ENCODE results near the gene CHCHD1.
A peak's percentile ranks its signal among the peaks of the same experiment; 100 is the strongest.
"Not testable (repeated sequence)": the region's sequence is repeated elsewhere in the genome, so short reads cannot be mapped to it uniquely, and the experiment has no call there.

CHCHD1 gene

DNA sequence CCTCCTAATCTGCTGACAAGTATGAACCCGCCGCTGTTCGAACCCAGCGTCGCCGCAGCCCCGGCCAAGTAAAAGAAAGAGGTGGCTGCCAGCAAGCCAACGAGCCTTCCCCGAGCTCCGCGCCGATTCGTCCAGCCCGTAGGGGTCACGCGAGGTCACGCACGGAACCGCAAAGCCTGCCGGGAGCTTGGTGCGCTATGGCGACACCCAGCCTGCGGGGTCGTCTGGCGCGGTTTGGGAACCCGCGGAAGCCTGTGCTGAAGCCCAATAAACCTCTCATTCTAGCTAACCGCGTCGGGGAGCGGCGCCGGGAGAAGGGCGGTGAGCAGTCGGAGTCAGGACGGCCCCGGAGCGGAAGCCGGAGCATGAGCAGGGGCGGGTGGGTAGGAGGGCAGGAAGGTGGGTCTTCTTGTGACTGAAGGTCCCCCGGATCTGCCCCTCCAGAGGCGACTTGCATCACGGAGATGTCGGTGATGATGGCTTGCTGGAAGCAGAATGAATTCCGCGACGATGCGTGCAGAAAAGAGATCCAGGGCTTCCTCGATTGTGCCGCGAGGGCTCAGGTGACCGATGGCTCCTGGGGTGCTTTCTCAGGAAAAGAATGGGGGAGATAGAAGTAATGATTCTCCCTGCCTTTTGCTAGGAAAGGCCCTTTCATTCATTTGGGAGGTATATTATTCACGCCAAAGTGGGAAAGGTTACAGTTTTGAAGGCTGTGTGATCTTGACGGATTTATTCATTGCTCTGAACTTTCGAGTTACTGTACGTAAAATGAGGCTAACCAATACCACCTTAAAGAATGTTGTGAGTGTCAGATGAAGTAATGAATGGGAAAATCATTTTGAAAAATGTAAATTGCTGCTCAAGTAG is at the start of gene CHCHD1:
Gene CHCHD1 (plus strand): TSS at position 170 of the 870 bp plus-strand sequence. CDS start 28 bp downstream, at position 198.
- DNase-seq (ENCODE audit: low read depth in 1 of 2, low spot score in 1 of 2): peak; percentile 86 to 88

DNA sequence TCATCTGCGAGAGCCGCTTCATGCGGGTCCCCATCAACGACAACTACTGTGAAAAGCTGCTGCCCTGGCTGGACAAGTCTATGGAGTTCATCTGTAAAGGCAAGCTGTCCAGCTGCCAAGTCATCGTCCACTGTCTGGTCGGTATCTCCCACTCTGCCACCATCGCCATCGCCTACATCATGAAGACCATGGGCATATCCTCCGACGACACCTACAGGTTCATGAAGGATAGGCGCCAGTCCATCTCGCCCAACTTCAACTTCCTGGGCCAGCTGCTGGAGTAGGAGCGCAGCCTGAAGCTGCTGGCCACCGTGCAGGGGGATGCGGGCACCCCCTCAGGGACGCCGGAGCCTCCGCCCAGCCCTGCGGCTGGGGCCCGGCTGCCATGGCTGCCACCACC is 49.4 kb upstream of the CHCHD1 start:
- no peak for DNase-seq (ENCODE audit: low read depth in 1 of 2, low spot score in 1 of 2)

DNA sequence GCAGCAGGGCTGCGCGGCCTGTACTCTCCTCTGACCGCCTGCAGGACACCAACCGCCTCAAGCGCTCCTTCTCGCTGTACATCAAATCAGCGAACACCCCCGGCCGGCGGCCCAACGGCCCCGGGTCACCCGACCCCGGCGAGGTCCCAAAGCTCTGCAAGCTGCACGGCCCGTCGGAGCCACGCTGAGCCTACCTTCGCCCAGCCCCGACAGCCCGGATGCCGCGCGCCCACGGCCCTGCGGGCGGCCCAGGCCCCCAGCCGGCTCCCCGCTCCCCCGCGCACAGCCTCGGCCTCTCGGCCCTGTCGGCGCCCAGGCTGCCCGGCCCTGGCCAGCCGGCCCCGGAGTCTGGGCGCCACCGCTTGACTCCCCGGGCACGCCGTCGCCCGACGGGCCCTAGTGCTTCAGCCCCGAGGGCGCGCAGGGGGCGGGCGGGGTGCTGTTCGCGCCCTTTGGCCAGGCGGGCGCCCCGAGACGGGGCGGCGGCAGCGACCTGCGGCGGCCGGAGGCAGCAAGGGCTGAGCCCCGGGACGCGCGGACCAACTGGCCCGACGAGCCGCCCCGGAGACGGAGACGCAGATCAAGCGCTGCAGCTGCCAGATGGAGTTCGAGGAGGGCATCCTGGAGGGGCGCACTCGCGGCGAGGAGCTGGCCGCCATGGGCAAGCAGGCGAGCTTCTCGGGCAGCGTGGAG is 48.8 kb upstream of the CHCHD1 start:
- no peak for DNase-seq (ENCODE audit: low read depth in 1 of 2, low spot score in 1 of 2)

DNA sequence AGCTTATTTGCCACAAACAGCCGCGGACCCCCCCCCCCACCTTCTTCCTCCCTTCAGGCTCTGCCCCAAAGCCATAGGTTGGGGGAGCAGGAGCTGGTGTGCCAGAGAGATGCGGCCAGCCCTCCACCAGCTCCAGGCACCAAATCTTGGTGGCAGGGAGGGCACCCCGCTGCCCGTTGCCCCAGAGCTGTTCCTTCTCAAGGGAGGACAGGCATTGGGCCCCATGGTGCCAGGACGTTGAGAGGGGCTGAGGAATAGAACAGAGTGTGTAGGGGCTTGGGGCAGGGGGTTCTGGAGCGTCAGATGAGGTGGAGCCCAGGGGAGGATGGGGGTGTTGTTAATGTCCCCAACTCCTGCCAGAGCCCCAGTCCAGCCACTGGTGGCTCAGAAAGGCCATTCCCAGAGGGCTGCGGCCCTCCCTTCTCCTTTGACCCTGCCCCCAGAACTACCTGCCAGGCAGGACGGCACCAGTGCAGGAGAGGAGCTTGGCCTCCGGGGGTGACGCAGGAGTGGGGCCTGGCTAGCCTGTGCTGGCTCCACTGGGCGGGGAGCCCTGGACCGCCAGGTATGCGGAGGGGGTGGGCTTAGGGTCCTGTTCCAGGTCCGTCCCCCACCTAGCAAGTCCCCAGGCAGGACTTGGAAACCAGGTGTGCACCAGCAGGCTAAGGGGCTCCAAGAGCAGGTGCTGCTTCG is 47.7 kb upstream of the CHCHD1 start:
- no peak for DNase-seq (ENCODE audit: low read depth in 1 of 2, low spot score in 1 of 2)

DNA sequence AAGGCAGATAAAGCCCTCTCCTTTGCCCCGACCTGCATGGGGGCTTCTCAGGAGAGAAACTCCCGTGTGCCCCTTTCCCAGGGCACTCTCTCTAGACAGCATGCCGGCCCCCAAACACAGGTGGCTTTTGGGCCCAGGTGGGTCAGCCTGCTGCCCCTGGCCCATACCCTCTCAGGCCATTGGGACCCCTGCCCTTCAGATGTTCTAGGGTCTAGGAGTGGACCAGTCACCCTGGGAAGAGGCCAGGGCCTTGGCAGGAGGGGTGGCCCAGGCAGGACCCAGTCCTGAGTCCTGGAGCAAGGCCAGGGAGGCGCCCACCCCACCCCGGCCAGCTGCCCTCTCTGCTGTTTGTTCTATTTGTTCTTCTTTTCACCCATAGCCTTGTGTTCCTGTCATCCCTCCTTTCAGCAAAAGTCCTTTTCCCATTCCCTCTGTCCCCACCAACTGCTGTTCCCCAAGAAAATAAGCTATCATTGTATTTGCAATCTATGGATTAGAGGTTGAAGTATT is 47.0 kb upstream of the CHCHD1 start:
- no peak for DNase-seq (ENCODE audit: low read depth in 1 of 2, low spot score in 1 of 2)

DNA sequence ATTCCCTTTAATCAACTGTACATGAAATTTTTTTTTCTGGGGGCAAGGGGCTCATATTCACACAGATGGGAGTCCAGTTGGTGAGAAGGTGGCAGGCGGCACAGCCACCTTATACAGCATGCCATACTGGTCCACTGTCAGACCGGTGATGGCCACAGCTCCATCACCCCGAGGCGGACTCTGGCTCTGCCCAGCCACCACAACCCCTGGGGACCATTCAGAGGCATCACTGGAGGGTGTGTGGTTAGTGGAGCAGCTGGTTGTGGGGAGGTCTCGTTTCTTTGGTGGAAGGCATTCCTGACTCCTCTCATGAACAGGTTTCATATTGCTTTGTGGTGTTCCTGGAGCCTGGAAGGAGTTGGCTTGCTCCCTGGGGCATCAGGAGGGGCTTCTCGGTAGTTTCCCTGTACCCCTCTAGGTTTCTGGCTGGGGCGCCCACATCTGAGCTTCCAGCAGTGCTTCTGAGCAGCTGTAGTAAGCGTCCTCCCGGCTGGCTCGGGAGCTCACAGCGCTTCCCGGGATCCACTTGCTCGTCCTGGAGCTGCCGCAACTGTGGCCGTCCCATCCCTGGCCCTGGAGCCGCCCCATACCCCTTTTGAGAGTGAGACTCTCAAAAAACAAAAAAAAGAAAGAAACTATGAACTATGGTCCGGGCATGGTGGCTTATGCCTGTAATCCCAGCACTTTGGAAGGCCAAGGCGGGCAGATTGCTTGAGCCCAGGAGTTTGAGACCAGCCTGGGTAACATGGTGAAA is 41.2 kb upstream of the CHCHD1 start:
- not testable (repeated sequence) for DNase-seq (ENCODE audit: low read depth in 1 of 2, low spot score in 1 of 2)

DNA sequence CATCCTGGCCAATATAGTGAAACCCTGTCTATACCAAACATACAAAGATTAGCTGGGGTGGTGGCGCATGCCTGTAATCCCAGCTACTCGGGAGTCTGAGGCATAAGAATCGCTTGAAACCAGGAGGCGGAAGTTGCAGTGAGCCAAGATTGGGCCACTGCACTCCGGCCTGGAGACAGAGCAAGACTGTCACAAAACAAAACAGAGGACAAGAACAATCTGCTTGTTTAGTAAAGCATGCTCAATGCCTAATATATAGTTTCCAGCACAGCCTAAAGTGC is 39.5 kb upstream of the CHCHD1 start:
- no peak for DNase-seq (ENCODE audit: low read depth in 1 of 2, low spot score in 1 of 2)

DNA sequence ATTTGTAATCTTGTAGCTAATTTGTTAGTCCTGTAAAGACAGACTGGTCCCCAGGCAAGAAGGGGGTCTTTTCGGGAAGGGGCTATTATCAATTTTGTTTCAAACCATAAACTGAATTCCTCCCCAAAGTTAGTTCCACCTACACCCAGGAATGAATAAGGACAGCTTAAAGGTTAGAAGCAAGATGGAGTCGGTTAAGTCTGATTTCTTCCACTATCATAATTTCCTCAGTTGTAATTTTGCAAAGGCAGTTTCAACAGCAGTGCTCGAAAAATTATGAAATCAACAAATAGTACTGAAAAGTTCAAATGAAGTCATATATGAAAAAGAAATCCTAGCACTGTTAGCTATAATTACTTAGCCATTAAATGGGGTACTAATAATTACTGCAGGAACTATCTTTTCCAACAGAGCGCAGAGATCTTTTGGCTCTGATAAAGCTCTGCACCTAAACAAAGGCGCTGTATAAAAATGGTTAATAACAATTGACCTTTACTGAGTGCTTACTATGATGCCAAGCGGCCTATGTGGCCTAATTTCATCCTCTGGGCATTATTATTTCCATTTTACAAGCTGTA is 38.4 kb upstream of the CHCHD1 start:
- no peak for DNase-seq (ENCODE audit: low read depth in 1 of 2, low spot score in 1 of 2)

DNA sequence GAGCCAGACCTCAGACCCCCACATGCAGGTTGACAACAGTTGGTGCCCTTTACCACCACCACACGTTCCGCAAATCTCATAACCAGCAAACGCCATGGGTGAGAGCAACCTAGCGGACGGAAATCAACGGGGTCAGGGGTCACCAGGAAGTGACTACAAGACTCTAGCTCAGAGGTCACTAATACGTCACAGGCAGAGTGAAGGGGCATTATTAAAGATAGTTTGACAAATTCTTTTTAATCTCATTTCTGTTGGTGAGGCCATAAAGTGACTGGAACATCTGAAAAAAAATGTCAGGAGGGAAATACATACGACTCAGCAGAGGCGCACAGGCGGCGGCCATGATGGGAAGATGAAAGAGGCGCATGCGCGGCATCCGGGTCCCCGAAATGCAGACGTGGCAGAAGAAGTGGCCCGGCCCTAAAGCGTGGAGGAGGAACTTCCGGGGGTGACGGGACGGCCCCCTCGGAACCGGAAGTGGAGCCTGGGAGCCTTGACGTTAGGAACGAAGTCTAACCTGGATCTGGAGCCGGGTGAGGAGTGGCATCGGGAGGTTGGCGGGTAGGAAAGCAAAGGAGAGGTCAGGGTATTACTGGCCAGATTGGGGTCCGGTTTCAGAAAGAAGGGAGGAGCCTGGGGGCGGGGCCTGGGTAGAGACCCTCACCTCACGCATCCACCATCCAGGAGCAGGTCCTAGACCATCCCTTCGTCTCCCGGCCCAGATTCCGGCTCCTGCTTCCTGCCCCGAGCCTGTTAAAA is 37.8 kb upstream of the CHCHD1 start, which contains the start of gene SEC24C:
Gene SEC24C (plus strand): TSS at position 468 of the 759 bp plus-strand sequence. CDS start 2,461 bp downstream, outside the sequence.
- DNase-seq (ENCODE audit: low read depth in 1 of 2, low spot score in 1 of 2): peak; percentile 89

DNA sequence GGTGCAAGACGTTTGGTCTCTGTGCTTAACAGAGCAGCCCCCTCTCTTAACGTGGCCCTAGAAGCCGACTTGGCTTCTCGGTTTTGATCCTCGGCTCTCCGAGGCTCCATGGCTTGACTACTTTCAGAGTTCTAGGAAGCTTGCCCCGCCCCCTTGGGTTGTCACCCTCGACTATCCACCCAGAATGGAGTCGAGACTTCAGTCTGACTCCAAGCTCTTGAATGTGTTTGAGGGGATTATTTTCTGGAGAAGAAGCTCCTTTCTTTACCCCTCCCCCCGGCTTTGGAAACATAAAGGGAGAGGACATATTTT is 37.2 kb upstream of the CHCHD1 start:
- DNase-seq (ENCODE audit: low read depth in 1 of 2, low spot score in 1 of 2): peak in 1 of 2 donors; percentile 23

DNA sequence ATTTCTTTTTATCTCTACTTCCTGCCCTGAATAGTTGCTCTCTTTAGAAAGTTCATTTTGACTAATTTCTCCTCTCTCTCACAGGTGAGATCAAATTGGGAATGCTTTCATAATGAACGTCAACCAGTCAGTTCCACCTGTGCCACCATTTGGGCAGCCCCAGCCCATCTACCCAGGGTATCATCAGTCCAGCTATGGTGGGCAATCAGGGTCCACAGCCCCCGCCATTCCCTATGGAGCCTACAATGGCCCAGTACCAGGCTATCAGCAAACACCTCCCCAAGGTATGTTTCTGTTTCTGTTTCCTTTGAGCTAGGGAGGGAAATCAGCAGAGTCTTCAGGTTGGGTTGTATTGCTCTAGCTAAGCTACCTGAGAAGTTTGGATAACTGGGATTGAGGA is 35.1 kb upstream of the CHCHD1 start:
- no peak for DNase-seq (ENCODE audit: low read depth in 1 of 2, low spot score in 1 of 2)

DNA sequence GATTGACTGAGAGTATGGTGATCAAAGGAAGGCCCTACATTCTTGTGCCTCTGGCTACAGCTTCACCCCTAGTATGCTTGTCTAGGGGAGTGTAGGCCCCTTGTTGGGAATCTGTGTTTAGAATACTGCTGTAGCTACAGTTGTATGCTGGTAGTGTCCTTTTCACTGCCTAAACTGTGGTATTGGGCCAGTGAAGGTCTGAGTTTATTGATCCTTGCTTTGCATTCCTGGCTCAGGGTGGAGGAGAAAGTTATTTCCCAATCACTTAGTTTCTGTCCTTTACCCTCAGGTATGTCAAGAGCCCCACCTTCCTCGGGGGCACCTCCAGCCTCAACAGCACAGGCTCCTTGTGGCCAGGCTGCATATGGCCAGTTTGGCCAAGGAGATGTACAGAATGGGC is 31.0 kb upstream of the CHCHD1 start:
- DNase-seq (ENCODE audit: low read depth in 1 of 2, low spot score in 1 of 2): no peak

DNA sequence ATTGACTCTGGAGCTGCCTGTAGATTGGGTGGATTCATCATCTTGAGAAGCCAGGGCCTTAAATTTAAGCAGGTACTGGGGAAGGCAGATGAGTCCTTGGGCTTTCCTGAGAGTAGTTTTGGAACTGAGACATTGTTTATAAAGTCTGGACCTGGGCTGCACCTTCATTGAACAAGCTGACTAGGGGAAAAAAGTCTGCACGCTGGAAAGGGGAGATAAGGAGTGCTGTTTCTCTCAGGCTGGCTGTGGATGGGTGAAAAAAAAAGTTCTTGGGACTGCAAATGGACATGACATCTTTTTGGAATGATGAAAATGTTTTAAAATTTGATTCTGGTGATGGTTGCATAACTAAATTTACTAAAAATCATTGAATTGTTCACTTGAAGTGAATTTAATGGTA is 25.7 kb upstream of the CHCHD1 start:
- DNase-seq (ENCODE audit: low read depth in 1 of 2, low spot score in 1 of 2): no peak

DNA sequence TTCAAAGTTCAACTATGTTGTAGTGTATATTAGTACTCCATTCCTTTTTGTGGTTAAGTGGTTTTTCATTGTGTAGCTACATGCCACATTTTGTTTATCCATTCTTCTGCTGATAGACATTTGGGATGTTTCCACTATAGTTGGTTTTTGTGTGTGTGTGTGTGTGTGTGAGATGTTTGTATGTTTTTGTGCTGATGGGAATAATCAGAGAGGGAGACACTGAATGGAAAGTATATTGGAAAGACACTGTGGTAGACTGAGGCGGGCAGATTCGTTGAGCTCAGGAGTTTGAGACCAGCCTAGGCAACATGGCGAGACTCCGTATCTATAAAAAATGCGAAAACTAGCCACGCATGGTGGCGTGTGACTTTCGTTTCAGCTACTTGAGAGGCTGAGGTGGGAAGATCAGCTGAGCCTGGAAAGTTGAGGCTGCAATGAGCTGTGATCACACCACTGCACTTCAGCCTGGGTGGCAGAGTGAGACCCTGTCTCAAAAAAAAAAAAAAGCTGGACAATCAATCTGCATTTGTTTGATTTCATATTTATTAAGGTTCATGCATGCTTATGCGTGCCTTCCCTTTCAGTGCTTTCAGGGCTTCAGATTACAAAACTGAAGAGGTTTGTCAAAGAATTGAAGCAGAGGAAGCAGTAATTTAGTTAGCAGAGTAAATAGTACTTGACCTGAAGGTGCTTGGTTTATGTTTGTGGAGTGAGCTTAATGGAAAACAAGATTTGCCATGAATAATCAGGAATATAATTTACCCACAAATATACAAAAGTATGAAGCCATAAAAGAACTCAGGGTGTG is 22.9 kb upstream of the CHCHD1 start:
- no peak for DNase-seq (ENCODE audit: low read depth in 1 of 2, low spot score in 1 of 2)

DNA sequence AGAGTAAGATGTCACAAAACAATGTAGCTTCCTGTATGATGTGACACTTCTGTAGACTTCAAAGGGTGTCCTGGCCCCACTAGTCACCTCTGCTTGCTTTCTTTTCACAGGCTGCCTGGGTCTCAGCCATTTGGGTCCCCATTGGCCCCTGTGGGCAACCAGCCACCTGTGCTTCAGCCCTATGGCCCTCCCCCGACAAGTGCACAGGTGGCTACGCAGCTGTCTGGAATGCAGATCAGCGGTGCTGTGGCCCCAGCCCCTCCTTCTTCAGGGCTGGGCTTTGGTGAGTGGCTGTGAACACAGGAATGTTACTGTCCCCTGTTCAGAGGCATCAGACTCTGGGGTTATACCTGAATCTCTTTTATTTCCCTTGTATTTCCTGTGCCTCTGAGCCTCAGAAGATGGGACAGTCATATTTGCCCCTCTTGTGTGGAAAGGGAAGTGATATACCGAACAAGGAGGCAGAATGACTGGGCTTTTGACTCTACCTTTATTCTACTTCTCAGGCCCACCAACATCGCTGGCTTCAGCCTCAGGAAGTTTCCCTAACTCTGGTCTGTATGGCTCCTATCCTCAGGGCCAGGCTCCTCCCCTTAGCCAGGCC is 22.2 kb upstream of the CHCHD1 start:
- peak in 1 of 2 donors; percentile 30 for DNase-seq (ENCODE audit: low read depth in 1 of 2, low spot score in 1 of 2)

DNA sequence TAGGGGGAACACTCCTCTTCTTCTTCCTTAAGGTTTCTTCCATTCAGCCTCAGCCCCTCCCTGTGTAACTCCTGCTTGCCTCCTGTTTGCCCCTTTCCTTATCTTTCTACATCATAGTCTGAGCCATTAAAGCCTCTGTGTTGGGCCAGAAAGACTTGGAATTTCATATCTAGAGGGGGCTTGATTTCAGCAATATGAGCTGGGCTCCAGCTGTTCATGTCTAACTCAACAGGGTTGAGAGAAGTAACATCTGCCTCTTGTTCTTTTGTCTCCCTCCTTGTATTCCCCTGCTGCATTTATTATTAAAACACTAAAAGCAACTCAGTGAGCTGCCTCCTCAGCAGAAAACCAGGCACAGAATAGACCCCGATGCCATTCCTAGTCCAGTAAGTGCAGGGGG is 20.1 kb upstream of the CHCHD1 start:
- DNase-seq (ENCODE audit: low read depth in 1 of 2, low spot score in 1 of 2): no peak

DNA sequence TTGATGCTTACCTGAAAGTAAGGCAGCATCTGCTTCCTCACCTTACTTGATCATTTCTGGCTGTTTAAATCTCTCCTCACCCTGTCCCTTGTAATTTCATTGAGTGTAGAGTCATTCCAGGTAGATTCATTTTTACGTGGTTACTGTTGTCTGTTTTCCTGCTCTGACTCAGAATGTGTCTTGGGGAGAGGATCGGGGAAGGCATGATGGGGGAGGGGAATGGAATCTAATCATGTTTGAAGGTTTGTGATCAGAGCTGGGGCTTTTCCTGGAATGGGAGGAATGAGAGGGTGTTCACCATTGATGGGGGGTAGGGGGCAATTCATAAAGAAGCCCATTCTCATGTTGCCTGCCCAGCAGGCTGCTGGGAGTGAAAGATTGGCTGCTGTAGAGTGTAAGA is 18.9 kb upstream of the CHCHD1 start:
- no peak for DNase-seq (ENCODE audit: low read depth in 1 of 2, low spot score in 1 of 2)

DNA sequence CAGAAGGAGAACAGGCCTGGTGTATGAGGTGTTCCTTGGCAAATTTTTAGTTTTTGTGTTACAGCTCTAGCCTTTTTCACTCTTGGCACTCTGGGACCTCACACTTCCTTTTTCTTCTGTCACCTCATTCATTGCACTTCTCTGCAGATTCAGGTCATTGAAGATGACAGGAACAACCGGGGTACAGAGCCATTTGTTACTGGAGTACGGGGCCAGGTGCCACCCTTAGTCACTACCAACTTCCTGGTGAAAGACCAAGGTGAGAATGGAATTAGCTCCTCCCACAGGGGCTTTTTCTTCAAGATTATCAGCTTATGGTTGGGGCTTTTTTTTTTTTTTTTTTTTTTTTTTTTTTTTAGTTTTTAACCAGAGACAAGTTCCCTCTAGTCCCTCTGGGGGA is 18.5 kb upstream of the CHCHD1 start:
- DNase-seq (ENCODE audit: low read depth in 1 of 2, low spot score in 1 of 2): no peak

DNA sequence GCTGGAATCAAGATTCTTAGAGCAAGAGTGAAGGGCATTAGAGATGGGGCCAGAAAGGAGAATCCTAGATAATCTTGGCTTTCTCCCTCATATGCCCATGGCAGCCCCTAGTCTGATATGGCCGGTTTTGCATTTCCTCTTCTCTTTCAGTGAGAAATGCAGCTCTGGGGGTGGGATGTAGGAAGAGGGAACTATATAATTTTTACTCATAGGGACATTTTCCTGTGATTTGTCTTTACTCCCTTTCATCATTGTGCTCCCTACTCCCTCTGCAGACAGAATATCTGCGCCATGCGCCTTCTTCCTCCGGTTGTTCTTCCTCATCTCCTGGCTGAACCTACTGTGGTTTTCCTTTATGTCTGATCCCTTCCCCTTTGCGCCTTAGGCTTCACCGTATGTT is 16.8 kb upstream of the CHCHD1 start:
- DNase-seq (ENCODE audit: low read depth in 1 of 2, low spot score in 1 of 2): no peak
